GM23248 (cell line): ENCODE results near the gene TSPAN9. TPM values are rescaled to one million over a fixed set of nuclear protein-coding genes. Genes with fewer than 3 reads are reported as not detected.

Experiments
- DNase-seq: peaks from one replicate; pipeline ENCODE4 v3.0.0-alpha.2; 2015
- H2AFZ ChIP-seq: fragments of 200-600 bp; sonication (generic); 2 replicates; pipeline ENCODE4 v1.6.1; 2016; ENCODE audit warnings: antibody characterized with exemption
- H3F3A ChIP-seq: fragments of 200-600 bp; sonication (generic); 2 replicates; pipeline ENCODE4 v1.6.1; 2016; ENCODE audit warnings: mild to moderate bottlenecking, antibody characterized with exemption, mixed run types; ENCODE audit not compliant: insufficient read depth
- H3K27ac ChIP-seq: fragments of 200-600 bp; sonication (generic); 2 replicates; pipeline ENCODE4 v1.5.1; 2016; ENCODE audit warnings: mild to moderate bottlenecking
- H3K27me3 ChIP-seq: fragments of 200-600 bp; sonication (generic); replicated peaks from 2 replicates; pipeline ENCODE4 v1.6.1; 2016; ENCODE audit warnings: mild to moderate bottlenecking; ENCODE audit not compliant: insufficient read depth
- H3K36me3 ChIP-seq: fragments of 200-600 bp; sonication (generic); 2 replicates; pipeline ENCODE4 v1.6.1; 2016; ENCODE audit warnings: low read depth, mild to moderate bottlenecking
- H3K4me1 ChIP-seq: fragments of 200-600 bp; sonication (generic); 2 replicates; pipeline ENCODE4 v1.6.1; 2016; ENCODE audit warnings: mild to moderate bottlenecking; ENCODE audit not compliant: insufficient read depth
- H3K4me2 ChIP-seq: fragments of 200-600 bp; sonication (generic); one replicate; pipeline ENCODE4 v1.6.1; 2016; ENCODE audit warnings: mild to moderate bottlenecking; ENCODE audit not compliant: unreplicated experiment
- H3K4me3 ChIP-seq: fragments of 200-600 bp; sonication (generic); 2 replicates; pipeline ENCODE4 v1.5.1; 2016; ENCODE audit warnings: mild to moderate bottlenecking
- H3K79me2 ChIP-seq: fragments of 200-600 bp; sonication (generic); 2 replicates; pipeline ENCODE4 v1.6.1; 2016; ENCODE audit warnings: mild to moderate bottlenecking; ENCODE audit not compliant: insufficient read depth
- H3K9ac ChIP-seq: fragments of 200-600 bp; sonication (generic); 2 replicates; pipeline ENCODE4 v1.6.1; 2016; ENCODE audit warnings: mild to moderate bottlenecking
- H3K9me2 ChIP-seq: fragments of 200-600 bp; sonication (generic); 2 replicates; pipeline ENCODE4 v1.6.1; 2016; ENCODE audit warnings: mixed run types, mild to moderate bottlenecking, moderate library complexity; ENCODE audit not compliant: insufficient read depth
- H3K9me3 ChIP-seq: fragments of 200-600 bp; sonication (generic); one replicate; pipeline ENCODE4 v1.6.1; 2017; ENCODE audit warnings: low read depth
- H4K20me1 ChIP-seq: fragments of 200-600 bp; sonication (generic); 2 replicates; pipeline ENCODE4 v1.6.0; 2016; ENCODE audit not compliant: insufficient read depth
- EZH2 ChIP-seq: fragments of 200-600 bp; sonication (generic); IDR thresholded peaks from 2 replicates; pipeline ENCODE4 v1.6.1; 2018; ENCODE audit warnings: antibody characterized with exemption, mild to moderate bottlenecking; ENCODE audit not compliant: insufficient read depth, poor library complexity, severe bottlenecking
- EZH2phosphoT487 ChIP-seq: fragments of 200-600 bp; sonication (generic); IDR thresholded peaks from 2 replicates; pipeline ENCODE4 v1.6.1; 2018; ENCODE audit warnings: antibody characterized with exemption, moderate library complexity, mild to moderate bottlenecking, low read depth; ENCODE audit not compliant: insufficient read depth
- WGBS, 2 experiments: methylation state at CpG; one replicate each; pipeline ENCODE4 v1.1.6; 2015 to 2017; ENCODE audit warnings: low lambda C conversion rate in 2 of 2, low coverage in 1 of 2; ENCODE audit errors: missing lambda C conversion rate in 2 of 2; 5-methylcytosine and 5-hydroxymethylcytosine counted together
- in situ Hi-C: fragments of 300-500 bp; cut with MboI; formaldehyde crosslinking; loops from 2 replicates; pipeline ENCODE4 v1.15.0; 2020
- polyA plus RNA-seq: library from polyadenylated mRNA; unstranded; fragments of >200 nt; fragmentation: Nextera tagmentation; extraction: Ambion mirVana; gene quantifications from 2 replicates; pipeline ENCODE4 v1.2.1, GENCODE V29; 2016
- total RNA-seq: library from RNA; depleted of rRNA; stranded (reverse); fragments of >200 nt; shearing (Covaris generic); gene quantifications from 2 replicates; pipeline ENCODE4 v1.2.3, GENCODE V29; 2014

The TSPAN9 gene
- total and polyA plus RNA-seq, 2 experiments from 2014 or later = 9.5 to 14.4 TPM

GRCh38 chr12:3089588-3089987, 12.4 kb downstream of the TSPAN9 start:
- Histone ChIP-seq H3K4me2 (no peak overlapping the region), H3K9me2 (no peaks in the 10 kb centered on the region), H3K27me3 (no peaks in the 10 kb centered on the region), H3K79me2 (no peaks in the 10 kb centered on the region), H3K27ac (no peak overlapping the region), H3K4me3 (no peak overlapping the region), H3K4me1 (no peaks in the 10 kb centered on the region), H3K9me3 (no peaks in the 10 kb centered on the region), H3K9ac (no peak overlapping the region), H2AFZ (no peak overlapping the region), H3F3A (no peaks in the 10 kb centered on the region), H4K20me1 (no peaks in the 10 kb centered on the region), H3K36me3 (no peaks in the 10 kb centered on the region)
- in situ Hi-C loops = no loop called here
- 91 to 96% methylated on average over 5 of the region's 5 CpGs for WGBS, 2 experiments
- no peak for DNase-seq
- TF ChIP-seq EZH2phosphoT487 (no peak), EZH2 (no peak)

DNA sequence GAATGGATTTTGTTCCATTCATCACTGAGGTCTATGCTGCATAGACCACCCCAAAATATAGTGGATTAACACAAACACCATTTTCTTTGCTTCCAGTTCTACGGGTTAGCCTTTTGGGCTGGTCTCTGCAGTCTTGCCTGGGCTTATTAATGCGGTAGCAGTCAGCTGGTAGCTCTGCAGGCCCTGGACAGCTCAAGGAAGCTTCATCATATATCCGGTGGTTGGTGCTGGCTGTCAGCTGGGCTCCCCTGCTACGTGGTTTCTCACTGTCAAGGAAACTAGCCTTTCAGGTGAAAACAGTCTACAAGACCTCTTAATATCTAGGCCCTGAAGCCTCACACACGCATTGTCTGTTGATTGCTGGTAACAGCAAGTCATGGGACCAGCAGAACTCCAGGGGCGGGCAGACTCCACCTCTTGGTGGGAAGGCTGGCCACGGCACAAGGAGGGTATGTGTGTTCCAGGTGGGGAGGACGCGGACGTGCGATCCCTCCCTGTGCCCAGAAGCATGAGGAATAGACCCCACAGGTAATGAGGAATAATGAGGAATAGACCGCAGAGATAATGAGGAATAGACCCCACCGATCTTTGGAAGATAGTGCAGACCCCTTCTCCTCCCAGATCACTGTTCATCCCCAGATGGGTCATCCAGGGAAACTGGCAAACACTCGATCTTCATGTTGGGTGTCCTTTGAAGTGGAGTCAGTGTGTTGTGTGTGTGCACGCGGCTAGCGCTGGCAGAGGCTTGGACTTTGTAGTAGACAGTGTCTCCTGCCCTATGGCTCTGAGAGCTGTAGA, 13.3 kb downstream of the TSPAN9 start:
- H3K9ac ChIP-seq = no peak overlapping the region

GRCh38 chr12:3091038-3091319, 13.8 kb downstream of the TSPAN9 start:
- Histone ChIP-seq H3K79me2 (no peaks in the 10 kb centered on the region), H3K27me3 (no peaks in the 10 kb centered on the region), H3K27ac (no peak overlapping the region), H3K9me3 (no peaks in the 10 kb centered on the region), H3F3A (no peaks in the 10 kb centered on the region), H3K36me3 (no peaks in the 10 kb centered on the region), H4K20me1 (no peaks in the 10 kb centered on the region), H2AFZ (no peak overlapping the region), H3K4me1 (no peaks in the 10 kb centered on the region), H3K9me2 (no peaks in the 10 kb centered on the region), H3K4me3 (no peak overlapping the region), H3K9ac (no peak overlapping the region), H3K4me2 (no peak overlapping the region)
- no peak for TF ChIP-seq EZH2
- no peak for TF ChIP-seq EZH2phosphoT487
- WGBS, 2 experiments = 88 to 90% methylated on average over 7 of the region's 7 CpGs
- no peak for DNase-seq
- in situ Hi-C loops = no loop called here

More for the DNA sequence above, 13.3 kb downstream of the TSPAN9 start:
- Histone ChIP-seq H3K27me3 (no peaks in the 10 kb centered on the region), H3K4me1 (no peaks in the 10 kb centered on the region), H3K79me2 (no peaks in the 10 kb centered on the region), H3K4me3 (no peak overlapping the region), H3K9me3 (no peaks in the 10 kb centered on the region), H3F3A (no peaks in the 10 kb centered on the region), H3K27ac (no peak overlapping the region), H3K9me2 (no peaks in the 10 kb centered on the region), H3K4me2 (no peak overlapping the region), H2AFZ (no peak overlapping the region), H4K20me1 (no peaks in the 10 kb centered on the region), H3K36me3 (no peaks in the 10 kb centered on the region)
- WGBS, 2 experiments = 92 to 93% methylated on average over 17 of the region's 17 CpGs
- in situ Hi-C loops = no loop called here
- no peak for DNase-seq
- TF ChIP-seq EZH2 = no peak
- no peak for TF ChIP-seq EZH2phosphoT487

DNA sequence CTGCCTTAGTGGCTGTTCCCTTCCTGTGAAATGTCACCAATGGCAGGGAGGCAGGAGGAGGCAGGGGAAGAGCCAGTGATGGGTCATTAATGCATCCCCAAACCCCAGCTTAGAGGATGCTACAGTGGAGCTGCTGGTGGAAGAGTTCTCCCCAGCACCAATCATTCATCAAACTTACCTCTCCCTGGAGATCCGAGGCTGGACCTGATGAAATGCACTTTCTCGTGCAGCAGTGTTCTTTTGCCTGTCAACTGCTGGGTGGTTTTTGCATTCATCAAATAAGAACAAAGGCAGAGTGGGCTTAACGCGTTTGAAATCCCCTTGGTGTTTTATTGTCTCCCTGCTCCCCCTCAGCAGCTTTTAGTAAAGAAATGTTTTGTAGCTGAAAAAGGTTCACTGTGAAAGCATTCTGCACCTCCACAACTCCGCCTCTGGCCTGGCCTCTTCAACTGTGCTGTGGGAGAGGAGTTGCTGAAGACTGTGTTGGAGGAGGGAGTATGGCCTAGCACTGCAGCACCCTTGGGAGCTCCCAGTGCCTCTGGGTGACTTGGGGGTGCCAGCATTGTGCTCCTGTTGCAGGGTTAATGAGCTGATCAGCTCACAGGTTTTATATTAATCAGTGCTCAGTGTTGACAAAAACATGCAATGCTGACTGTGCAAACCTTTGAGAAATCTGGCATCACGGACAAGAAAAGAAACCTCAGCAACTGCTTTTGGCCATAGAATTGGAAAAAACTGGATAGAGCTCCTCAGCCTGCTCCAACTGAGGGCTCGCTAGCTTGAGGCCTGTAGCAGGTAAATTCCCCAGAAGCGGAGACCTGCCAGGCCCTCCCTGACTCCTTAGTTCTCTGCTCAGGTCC, 14.4 kb downstream of the TSPAN9 start:
- in situ Hi-C loops = no loop called here
- Histone ChIP-seq H3K4me1 (no peaks in the 10 kb centered on the region), H3K27me3 (no peaks in the 10 kb centered on the region), H3K9ac (no peak overlapping the region), H4K20me1 (no peaks in the 10 kb centered on the region), H3K4me2 (no peak overlapping the region), H3K36me3 (no peaks in the 10 kb centered on the region), H3F3A (no peaks in the 10 kb centered on the region), H2AFZ (no peak overlapping the region), H3K4me3 (no peak overlapping the region), H3K79me2 (no peaks in the 10 kb centered on the region), H3K27ac (no peak overlapping the region), H3K9me2 (no peaks in the 10 kb centered on the region), H3K9me3 (no peaks in the 10 kb centered on the region)
- 75 to 82% methylated on average over 8 of the region's 8 CpGs for WGBS, 2 experiments
- no peak for DNase-seq
- no peak for TF ChIP-seq EZH2phosphoT487
- TF ChIP-seq EZH2 = no peak
